Activated gamma-delta T cell treated with anti-CD3 and anti-CD28 coated beads, Interleukin-2, amount 50 U/mL, for 16 hours (primary cell): ENCODE data around the gene TP53TG3.
"Not testable (repeated sequence)": the region's sequence is repeated elsewhere in the genome, so short reads cannot be mapped to it uniquely, and the experiment has no call there.

Experiments
- DNase-seq: peaks from one replicate; pipeline ENCODE4 v3.0.0-alpha.2; 2020; ENCODE audit warnings: low read depth

The TP53TG3 gene

GRCh38 chr16:32676065-32676464 is at the start of gene TP53TG3:
TP53TG3 (minus strand) TSS chr16:32676165; CDS start chr16:32676097, 68 bp downstream.
- DNase-seq = not testable (repeated sequence)

- DNase-seq = not testable (repeated sequence)
Measured at GRCh38 chr16:32650876-32651275, 25.1 kb downstream of the TP53TG3 start.

DNA sequence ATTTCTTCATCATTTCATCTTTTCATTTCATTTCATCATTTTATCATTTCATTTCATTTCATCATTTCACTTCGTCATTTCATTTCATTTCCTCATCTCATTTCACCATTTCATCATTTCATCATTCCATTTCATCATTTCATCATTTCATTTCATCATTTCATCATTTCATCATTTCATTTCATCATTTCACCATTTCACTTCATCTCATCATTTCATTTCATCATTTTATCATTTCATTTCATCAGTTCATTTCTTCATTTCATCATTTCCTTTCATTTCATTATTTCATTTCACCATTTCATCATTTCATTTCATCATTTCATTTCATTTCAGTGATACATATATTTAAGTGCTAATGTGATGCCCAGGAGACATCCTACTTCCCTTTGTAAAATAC is 28.4 kb downstream of the TP53TG3 start:
- not testable (repeated sequence) for DNase-seq

DNA sequence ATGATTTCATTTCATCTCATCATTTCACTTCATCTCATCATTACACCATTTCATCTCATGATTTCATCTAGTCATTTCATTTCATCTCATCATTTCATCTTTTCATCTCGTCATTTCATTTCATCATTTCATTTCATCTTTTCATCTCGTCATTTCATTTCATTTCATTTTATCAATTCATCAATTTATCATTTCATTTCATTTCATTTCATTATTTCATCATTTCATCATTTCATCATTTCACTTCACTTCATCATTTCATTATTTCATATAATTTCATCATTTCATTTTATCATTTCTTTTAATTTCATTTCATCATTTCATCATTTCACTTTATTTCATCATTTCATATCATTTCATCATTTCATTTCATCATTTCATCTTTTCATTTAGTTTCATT is 29.2 kb downstream of the TP53TG3 start:
- not testable (repeated sequence) for DNase-seq

DNA sequence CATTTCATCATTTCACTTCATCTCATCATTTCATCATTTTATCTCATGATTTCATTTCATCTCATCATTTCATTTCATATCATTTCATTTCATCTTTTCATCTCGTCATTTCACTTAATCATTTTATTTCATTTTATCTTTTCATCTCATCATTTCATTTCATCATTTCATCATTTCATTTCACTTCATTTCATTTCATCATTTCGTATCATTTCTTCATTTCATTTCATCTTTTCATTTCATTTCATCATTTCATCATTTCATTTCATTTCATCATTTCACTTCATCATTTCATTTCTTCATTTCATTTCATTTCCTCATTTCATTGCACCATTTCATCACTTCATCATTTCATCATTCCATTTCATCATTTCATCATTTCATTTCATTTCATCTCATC is 29.8 kb downstream of the TP53TG3 start:
- not testable (repeated sequence) for DNase-seq

DNA sequence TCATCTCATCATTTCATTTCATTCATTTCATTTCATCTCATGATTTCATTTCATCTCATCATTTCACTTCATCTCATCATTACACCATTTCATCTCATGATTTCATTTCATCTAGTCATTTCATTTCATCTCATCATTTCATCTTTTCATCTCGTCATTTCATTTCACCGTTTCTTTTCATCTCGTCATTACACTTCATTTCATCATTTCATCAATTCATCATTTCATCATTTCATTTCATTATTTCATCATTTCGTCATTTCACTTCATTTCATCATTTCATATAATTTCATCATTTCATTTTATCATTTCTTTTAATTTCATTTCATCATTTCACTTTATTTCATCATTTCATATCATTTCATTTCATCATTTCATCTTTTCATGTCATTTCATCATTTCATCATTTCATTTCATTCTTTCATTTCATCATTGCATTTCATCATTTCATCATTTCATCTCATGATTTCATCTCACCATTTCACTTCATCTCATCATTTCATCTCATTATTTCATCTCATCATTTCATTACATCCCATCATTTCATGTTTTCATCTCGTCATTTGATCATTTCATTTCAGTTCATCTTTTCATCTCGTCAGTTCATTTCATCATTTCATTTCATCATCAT is 30.6 kb downstream of the TP53TG3 start:
- DNase-seq = not testable (repeated sequence)

DNA sequence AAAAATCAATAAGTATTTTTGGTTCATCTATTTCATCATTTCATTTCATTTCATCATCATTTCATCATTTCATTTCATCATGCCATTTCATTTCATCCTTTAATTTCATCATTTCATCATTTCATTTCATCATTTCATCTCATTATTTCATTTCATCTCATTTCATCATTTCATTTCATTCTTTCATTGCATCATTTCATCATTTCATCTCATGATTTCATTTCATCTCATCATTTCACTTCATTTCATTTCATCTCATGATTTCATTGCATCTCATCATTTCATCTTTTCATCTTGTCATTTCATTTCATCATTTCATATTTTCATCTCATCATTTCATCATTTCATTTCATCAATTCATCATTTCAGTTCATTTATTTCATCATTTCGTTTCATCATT is 31.2 kb downstream of the TP53TG3 start:
- not testable (repeated sequence) for DNase-seq

DNA sequence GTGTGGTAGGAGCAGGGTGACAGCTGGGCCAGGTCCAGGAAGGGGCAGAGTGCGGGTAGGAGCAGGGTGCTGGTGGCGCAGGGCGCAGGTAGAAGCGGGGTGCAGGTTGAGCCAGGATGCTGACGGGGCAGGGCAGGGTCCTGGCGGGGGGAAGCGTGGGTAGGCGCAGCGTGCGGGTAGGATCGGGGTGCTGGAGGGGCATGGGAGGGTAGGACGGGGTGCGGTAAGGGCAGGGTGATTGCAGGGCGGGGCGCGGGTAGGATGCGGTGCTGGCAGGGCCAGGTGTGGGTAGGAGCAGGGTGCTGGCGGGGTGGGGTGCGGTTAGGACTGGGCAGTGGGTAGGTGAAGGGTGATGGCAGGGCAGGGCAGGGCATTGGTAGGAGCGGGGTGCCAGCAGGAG is 38.4 kb downstream of the TP53TG3 start:
- DNase-seq = not testable (repeated sequence)

DNA sequence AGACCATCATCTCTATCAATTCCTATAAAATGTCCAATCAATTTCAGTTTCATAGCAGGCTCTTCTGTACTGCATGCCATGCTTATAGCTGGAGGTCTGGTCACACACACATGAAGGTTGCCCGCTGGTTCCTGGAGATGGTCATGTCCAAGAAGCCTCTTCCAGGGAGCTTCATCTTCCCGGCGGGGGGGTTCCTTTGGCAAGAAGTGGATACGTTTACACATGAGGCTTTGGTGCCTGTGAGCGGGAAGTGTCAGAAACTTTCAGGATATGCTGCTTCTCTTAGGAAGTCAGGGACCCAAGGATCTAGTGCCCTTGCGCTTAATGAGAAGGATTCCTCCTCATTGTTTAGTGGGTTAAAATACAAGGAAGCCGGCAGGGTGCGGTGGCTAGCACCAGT is 43.9 kb downstream of the TP53TG3 start:
- not testable (repeated sequence) for DNase-seq
